Colonic mucosa (tissue), 4 donors: ENCODE results near the gene PRR5. TPM values are rescaled to one million over a fixed set of nuclear protein-coding genes. Genes with fewer than 3 reads are reported as not detected.

Experiments used
- DNase-seq: peaks from one replicate; pipeline ENCODE4 v3.0.0-alpha.2; 2020
- H3K27ac ChIP-seq: fragments of 200-600 bp; one replicate; pipeline ENCODE4 v1.8.0; 2021
- H3K27me3 ChIP-seq: fragments of 200-600 bp; one replicate; pipeline ENCODE4 v1.8.0; 2021
- H3K36me3 ChIP-seq: fragments of 200-600 bp; one replicate; pipeline ENCODE4 v1.8.0; 2021
- H3K4me1 ChIP-seq: fragments of 200-600 bp; one replicate; pipeline ENCODE4 v1.8.0; 2021; ENCODE audit warnings: mild to moderate bottlenecking
- H3K4me3 ChIP-seq: fragments of 200-600 bp; one replicate; pipeline ENCODE4 v1.8.0; 2021
- H3K9ac ChIP-seq, 2 donors: one replicate each; pipeline ENCODE4 v1.7.0; 2013; ENCODE audit warnings: control low read depth in 2 of 2, low read depth in 2 of 2, low read length in 2 of 2
- H3K9me3 ChIP-seq: fragments of 200-600 bp; one replicate; pipeline ENCODE4 v1.8.0; 2021
- CTCF ChIP-seq: fragments of 200-600 bp; IDR thresholded peaks from one replicate; pipeline ENCODE4 v1.8.0; 2022; ENCODE audit warnings: antibody characterized with exemption, mild to moderate bottlenecking
- intact Hi-C: fragments of 100-400 bp; cut with DNase I; formaldehyde crosslinking; loops from one replicate; pipeline ENCODE4 v1.14.1; 2022
- total RNA-seq, 2 donors: library from RNA; stranded (reverse); fragmentation: NEBNext Ultra II Directional in 1 of 2; extraction: Animal tissue kit (Norgen Biotek cat#: 25700) in 1 of 2; gene quantifications; one replicate each; pipeline ENCODE4 v1.2.1, GENCODE V29; 2021
- donor health status: healthy.
- donor health status: DM: no; HTN: no; CAD: no.
- donor health status: DM: no; HTN: no; CAD: no.

The PRR5 gene
- total RNA-seq, 2 donors from 2014 or later: 21.2 to 45.8 TPM

GRCh38 chr22:44727709-44728108 is 25.7 kb downstream of the PRR5 start:
- intact Hi-C loops: no loop called here
- no peak for TF ChIP-seq CTCF
- Histone ChIP-seq H3K36me3 (no peaks in the 10 kb centered on the region), H3K4me1 (no peaks in the 10 kb centered on the region), H3K9ac (no peak overlapping the region), H3K27me3 (no peaks in the 10 kb centered on the region), H3K27ac (no peak overlapping the region), H3K9me3 (no peaks in the 10 kb centered on the region), H3K4me3 (no peak overlapping the region)
- no peak for DNase-seq

GRCh38 chr22:44728761-44729324 is 26.8 kb downstream of the PRR5 start:
- H3K4me3 ChIP-seq: no peak overlapping the region
- no peak for TF ChIP-seq CTCF
- H3K4me1 ChIP-seq: no peaks in the 10 kb centered on the region
- H3K9me3 ChIP-seq: no peaks in the 10 kb centered on the region
- H3K36me3 ChIP-seq: no peaks in the 10 kb centered on the region
- no peaks in the 10 kb centered on the region for H3K27me3 ChIP-seq
- intact Hi-C loops: no loop called here
- H3K9ac ChIP-seq: no peak overlapping the region
- DNase-seq: no peak
- peak overlapping the region; percentile 29 for H3K27ac ChIP-seq

- H3K36me3 ChIP-seq: no peaks in the 10 kb centered on the region
- H3K4me3 ChIP-seq: no peak overlapping the region
- H3K4me1 ChIP-seq: no peaks in the 10 kb centered on the region
- no peak for TF ChIP-seq CTCF
- no peak for DNase-seq
- H3K27me3 ChIP-seq: no peaks in the 10 kb centered on the region
- intact Hi-C loops: no loop called here
- no peaks in the 10 kb centered on the region for H3K9me3 ChIP-seq
- peak overlapping the region in 1 of 2 donors; percentile 35 for H3K9ac ChIP-seq
- H3K27ac ChIP-seq: peak overlapping the region; percentile 29
Measured at GRCh38 chr22:44729391-44730021, 27.5 kb downstream of the PRR5 start.

- no peaks in the 10 kb centered on the region for H3K9me3 ChIP-seq
- DNase-seq: no peak
- no peaks in the 10 kb centered on the region for H3K4me1 ChIP-seq
- peak overlapping the region; percentile 29 for H3K27ac ChIP-seq
- no peaks in the 10 kb centered on the region for H3K27me3 ChIP-seq
- H3K4me3 ChIP-seq: no peak overlapping the region
- H3K36me3 ChIP-seq: no peaks in the 10 kb centered on the region
- H3K9ac ChIP-seq: peak overlapping the region in 1 of 2 donors; percentile 35
- intact Hi-C loops: no loop called here
- no peak for TF ChIP-seq CTCF
Measured at GRCh38 chr22:44730022-44730393, 28.0 kb downstream of the PRR5 start.

GRCh38 chr22:44730490-44731356 is 28.7 kb downstream of the PRR5 start:
- Histone ChIP-seq H3K9ac (no peak overlapping the region), H3K27me3 (no peaks in the 10 kb centered on the region), H3K36me3 (no peaks in the 10 kb centered on the region), H3K4me1 (no peaks in the 10 kb centered on the region), H3K4me3 (no peak overlapping the region), H3K9me3 (no peaks in the 10 kb centered on the region), H3K27ac (no peak overlapping the region)
- TF ChIP-seq CTCF: no peak
- no peak for DNase-seq
- intact Hi-C loops: no loop called here
